Right forelimb (tissue), 1 donor: Measurements from ENCODE around the gene NTSR2.

Experiments used
- DNase-seq: peaks from one replicate; pipeline ENCODE4 v3.0.0-alpha.2; 2018

NTSR2 gene

DNA sequence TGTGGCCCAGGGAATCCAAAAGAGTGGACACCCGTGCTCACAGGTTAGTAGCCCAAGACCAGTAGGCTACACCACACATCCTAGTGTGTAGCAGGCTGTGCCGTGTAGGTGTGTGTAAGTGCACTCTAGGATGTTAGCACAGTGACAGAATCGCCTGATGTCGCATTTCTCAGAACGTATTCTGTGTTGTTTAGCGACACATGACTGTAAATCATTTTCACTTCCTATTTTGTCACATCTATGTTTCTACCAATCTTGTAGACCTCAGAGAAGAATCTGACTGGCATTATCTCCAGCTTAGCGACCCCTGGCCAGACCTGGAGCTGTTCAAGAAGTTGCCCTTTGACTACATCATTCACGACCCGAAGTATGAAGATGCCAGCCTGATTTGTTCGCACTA, 45.1 kb downstream of the NTSR2 start:
- DNase-seq = no peak

DNA sequence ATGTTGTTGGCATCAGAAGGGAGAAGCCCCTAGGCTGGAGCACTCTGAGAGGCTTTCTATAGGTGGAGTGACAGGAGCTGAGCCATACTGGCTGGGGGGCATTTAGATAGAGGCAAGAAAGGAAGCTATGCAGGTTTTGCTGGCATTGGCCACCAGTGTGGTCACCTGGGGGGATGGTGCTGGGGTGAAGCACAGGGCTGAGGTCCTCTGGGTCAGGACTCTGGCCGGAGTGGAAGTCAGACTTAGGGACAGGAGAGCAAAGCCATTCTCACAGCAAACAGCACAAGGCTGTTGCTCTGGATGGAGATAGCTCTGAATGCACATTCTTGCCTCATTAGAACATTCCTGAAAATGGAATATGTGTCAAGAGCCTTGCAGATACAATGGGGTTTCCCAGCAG, 47.4 kb downstream of the NTSR2 start:
- DNase-seq = no peak

DNA sequence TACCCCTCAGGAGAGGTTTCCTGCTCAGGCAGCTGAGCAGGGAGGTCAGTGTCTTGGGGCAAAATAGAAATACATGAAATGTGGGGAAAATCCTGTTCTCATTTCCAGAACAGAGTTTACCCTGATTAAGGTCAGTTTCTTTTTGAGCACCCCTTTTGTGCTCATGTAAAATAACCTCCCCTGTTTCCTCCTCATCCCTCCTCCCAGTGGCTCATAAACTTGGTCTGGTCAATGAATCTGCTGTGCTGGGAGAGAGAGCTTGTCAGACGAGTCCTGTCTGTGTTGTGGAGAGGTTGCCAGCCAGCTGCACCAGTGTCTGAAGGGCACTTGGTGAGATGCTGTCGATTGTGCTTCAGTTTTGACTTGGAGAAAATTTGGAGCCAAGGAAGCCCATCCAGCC, 48.6 kb downstream of the NTSR2 start:
- DNase-seq = no peak

DNA sequence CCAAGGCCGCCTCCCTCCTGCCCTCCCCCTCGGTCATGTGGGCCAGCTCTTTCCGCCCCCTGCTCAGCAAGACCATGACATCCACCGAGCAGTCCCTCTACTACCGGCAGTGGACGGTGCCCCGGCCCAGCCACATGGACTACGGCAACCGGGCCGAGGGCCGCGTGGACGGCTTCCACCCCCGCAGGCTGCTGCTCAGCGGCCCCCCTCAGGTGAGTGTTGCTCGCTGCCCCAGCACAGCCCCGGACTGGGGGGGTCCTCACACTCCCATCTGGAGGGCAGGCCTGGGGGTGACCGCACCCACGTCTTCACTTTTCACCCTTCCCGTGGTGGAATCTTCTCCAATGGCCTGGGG, 51.3 kb downstream of the NTSR2 start:
- DNase-seq = no peak

DNA sequence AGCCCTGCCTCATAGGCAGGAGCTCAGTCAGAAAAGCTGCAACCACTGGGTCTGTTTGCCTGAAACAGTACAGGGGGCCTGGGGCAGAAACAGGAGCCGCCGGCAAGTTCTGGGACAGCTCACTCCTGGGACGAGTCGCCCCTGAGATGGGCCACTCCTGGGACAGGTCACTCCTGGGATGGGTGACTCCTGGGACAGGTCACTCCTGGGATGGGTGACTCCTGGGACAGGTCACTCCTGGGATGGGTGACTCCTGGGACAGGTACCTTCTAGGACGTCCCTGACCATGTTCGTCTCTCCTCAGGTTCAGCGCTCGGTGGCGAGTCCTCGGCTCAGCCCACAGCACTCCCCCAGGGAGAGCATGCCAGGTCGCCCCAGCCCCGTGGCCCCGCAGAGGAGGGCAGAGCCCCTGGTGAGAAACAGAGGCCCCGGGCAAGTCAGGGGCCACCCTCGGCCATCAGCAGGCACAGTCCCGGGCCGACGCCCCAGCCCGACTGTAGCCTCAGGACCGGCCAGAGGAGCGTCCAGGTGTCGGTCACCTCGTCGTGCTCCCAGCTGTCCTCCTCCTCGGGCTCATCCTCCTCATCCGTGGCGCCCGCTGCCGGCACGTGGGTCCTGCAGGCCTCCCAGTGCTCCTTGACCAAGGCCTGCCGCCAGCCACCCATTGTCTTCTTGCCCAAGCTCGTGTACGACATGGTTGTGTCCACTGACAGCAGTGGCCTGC, 51.8 kb downstream of the NTSR2 start:
- no peak for DNase-seq

DNA sequence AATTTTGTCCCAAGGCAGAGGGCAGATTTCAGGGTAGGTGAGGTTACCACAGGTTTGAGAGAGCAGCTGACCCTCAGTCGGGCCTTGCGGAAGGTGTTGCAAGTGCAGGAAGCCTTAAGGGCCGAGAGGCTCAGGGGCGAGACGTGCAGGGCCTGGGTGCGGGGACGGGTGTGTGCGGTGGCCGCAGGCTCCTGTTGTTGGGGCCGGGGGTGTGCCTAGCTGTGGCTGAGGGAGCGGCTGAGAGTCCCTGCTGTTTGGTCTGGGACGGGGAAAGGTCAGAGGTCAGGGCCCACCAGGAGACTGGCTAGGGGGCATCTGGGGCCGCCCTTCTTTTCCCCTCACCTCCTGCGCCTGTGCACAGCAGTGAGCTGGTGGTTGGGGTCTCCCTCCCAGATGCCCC, 52.5 kb downstream of the NTSR2 start:
- no peak for DNase-seq

DNA sequence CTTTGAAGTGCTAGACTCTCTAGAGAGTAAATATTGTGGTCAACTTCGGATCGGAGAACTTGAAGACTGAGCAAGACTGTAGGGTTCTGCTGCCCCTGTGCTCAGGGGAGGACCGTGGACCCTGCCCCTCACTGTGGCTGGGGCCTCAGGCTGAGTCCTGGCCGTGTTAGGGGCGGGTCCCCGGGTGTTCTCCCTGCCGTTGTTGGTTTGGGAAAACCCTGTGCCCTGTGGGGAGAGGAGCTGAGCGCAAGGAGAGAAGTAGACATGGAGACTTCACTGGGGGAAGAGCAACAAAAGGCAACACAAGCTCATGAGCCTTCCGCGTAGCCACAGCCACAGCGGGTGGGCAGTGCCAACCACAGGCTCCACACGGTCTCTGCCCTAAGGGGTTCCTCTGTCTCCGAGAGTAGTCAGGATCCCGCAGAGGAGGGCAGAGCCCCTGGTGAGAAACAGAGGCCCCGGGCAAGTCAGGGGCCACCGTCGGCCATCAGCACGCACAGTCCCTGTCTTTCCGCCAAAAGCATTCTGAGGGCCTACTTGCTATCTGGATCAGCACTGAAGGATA, 53.1 kb downstream of the NTSR2 start:
- no peak for DNase-seq

DNA sequence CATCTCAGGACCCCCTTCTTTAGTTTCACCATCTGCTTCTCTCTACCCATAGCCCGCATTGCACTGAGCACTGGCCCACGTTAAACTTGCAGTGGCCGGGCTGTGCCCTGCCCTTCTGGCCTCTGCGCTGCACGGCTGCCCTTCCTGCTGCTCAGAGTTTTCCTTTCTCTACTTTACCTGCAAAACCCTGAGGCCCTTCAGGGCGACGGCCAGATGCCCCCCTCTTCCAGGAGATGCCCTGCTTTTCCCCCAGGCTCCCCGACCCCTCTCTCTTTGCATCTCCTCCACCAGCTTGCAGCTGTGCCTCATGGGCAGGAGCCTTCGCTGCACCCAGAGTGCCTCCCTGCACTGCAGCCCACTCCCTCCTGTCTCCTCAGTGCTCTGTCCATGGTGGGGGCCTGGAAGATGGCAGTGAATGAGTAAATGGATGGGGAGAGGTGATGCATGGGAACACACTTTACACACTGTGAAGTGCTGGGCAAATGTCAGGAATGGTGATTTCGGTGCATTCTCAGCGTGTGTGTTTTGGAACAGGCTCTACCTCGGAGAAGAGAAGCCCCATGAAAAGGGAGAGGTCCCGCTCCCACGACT, 53.8 kb downstream of the NTSR2 start:
- DNase-seq = no peak

DNA sequence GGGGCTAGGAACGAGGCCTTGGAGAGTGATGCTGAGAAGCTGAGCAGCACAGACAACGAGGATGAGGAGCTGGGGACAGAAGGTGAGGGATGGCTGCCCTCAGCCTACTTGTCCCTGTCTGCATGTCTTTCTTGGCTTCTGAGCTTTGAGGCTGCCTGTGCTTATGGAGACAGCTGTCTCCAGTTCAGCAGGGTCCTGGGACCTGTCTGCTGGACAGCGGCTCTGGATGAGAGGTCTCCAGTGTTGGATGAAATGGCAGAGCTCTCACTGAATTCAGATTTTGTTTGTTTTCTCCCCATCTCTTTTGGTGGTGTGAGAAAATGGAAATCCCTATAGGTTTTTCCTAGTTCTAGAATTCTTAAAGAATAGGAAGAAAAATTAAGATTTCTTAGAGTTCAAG, 54.8 kb downstream of the NTSR2 start:
- no peak for DNase-seq

DNA sequence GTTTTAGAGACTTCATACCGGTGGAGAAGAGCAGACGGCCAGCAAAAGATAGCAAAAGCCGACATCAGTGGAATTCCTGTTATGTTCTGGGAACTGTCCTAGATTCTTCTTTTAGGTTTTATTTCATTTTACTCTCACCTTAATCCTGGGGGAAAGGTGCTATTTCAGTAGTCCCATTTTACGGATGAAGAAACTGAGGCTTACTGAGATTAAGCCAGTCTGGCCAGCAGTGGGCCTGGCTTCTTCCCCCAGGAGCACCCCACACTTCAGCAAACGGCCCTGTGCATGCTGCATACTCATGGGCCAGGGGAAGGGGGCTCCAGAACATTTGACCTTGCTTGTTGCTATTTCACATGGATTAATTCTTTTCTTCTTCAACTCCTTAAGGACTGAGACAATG, 56.7 kb downstream of the NTSR2 start:
- no peak for DNase-seq

DNA sequence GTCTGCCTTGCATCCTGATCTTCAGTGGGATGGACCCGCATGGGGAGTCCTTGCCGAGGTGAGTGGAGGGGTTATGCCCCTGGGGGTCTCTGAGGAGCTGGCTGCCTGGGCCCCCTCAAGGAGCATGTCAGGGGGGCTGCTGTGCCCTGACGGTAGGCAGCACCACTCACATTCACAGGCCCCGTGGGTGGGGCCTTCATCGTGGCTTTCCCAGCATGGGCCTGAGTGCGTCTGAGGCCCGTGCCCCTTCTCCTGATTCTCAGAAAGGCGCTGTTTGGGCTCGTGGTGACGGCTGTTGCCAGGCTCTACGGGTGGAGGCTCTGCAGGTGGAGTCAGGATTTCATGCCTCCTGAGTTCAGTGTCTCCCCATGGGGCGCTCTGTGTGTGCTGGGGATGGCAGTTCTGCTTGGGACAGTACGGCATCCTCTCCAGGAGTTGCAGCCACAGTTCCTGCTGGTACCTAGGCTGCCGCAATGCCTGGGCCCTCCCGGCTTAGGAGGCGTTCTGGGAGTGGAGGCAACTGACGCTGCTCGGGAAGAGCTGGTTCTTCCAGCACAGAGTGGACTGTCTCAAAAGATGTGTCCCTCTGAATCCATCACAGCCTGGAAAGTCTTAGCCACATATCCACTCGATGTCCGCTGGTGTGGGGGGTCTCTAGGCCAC, 57.3 kb downstream of the NTSR2 start:
- no peak for DNase-seq

DNA sequence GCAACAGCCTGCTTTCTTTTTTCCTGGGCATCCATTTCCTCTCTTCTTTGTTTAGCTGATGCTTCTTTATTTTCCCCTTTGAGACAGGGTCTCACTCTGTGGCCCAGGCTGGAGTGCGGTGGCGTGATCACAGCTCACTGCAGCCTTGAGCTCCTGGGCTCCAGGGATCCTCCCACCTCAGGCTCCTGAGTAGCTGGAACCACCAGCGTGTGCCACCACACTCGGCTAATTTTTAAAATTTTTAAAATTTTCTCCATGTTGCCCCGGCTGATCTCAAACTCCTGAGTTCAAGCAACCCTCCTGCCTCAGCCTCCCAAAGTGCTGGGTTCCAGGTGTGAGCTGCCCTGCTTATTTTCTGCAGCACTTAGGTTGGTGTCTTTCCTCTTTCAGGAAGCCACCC, 58.7 kb downstream of the NTSR2 start:
- DNase-seq = no peak

DNA sequence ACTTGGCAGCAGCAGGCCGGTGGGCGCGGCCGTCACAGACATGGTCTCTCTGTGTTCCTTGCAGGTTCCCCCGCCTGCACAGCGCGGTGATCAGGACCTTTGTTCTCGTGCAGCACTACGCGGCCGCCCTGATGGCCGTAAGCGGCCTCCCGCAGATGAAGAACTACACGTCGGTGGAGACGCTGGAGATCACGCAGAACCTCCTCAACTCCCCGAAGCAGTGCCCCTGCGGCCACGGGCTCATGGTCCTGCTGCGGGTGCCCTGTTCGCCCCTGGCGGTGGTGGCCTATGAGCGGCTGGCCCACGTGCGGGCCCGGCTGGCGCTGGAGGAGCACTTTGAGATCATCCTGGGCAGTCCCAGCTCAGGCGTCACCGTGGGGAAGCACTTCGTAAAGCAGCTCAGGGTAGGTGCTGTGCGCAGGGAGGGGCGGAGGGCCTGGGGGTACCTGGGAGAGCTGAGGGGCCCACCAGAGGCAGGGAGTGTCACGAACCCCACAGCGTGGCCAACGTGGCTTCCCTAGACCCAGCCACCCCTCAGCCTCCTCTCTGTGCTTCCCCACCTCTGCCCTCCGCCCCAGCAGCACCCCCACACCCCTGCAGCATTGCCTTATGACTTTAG, 59.3 kb downstream of the NTSR2 start:
- no peak for DNase-seq
